Adrenal gland (tissue), 5 donors: ENCODE measurements around the gene C1orf167.

Source experiments
- CTCF ChIP-seq, 6 experiments: fragments of 450-650 bp in 4 of 6; fragments of 200-600 bp in 2 of 6; sonication (generic) in 1 of 6; IDR thresholded peaks; 1 replicate in 5 of 6; 2 replicates in 1 of 6; pipeline versions ENCODE4 v1.5.1 to v1.8.0; 2016 to 2021; ENCODE audit warnings: antibody characterized with exemption in 6 of 6, mild to moderate bottlenecking in 2 of 6, moderate library complexity in 1 of 6
- POLR2A ChIP-seq, 2 donors: fragments of 450-650 bp; IDR thresholded peaks; one replicate each; pipeline ENCODE4 v1.6.1; 2017; ENCODE audit warnings: antibody characterized with exemption in 2 of 2, mild to moderate bottlenecking in 2 of 2, moderate library complexity in 1 of 2
- donor health status: DM: no; HTN: no; CAD: no.

DNA sequence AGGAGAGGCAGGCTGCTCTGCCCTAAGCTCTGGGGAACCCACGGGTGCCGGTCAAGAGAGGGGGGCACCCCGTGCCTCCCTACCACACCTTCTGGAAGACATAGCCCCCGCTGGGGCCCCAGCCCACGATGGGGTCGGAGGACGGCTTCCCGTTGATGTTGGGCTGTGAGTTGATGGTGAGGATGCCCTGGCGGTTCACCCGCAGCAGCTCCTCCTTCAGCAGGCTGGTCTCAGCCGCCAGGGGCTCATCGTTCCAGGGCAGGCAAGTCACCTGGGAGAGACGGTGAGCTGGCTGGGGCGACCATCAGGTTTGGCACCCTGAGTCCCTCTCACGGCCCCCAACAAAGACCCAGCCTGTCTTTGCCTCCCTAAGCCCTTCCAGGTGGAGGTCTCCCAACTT is 31.8 kb downstream of the C1orf167 start:
- TF ChIP-seq CTCF (IDR thresholded peaks at IDR 0.05) (no peak), POLR2A (IDR thresholded peaks at IDR 0.05) (no peak)
